ENCODE measurements around the gene CR1.

- no peak for TF ChIP-seq CTCF (IDR thresholded peaks at IDR 0.05)
- no peak for TF ChIP-seq POLR2A (IDR thresholded peaks at IDR 0.05)
Measured at GRCh38 chr1:207658408-207658807, 162.5 kb downstream of the CR1 start.
